HL-60 (cell line): ENCODE measurements around the gene PRSS27.

Experiments
- REST ChIP-seq: IDR thresholded peaks from 2 replicates; pipeline ENCODE4 v1.6.1; 2012; ENCODE audit warnings: low read depth; ENCODE audit not compliant: insufficient replicate concordance
- TF ChIP-seq, protein P1 (sequence below): IDR thresholded peaks from one replicate; pipeline ENCODE4 v1.5.1; 2011; ENCODE audit warnings: low read length, control low read depth, inconsistent platforms; ENCODE audit not compliant: insufficient read depth

DNA sequence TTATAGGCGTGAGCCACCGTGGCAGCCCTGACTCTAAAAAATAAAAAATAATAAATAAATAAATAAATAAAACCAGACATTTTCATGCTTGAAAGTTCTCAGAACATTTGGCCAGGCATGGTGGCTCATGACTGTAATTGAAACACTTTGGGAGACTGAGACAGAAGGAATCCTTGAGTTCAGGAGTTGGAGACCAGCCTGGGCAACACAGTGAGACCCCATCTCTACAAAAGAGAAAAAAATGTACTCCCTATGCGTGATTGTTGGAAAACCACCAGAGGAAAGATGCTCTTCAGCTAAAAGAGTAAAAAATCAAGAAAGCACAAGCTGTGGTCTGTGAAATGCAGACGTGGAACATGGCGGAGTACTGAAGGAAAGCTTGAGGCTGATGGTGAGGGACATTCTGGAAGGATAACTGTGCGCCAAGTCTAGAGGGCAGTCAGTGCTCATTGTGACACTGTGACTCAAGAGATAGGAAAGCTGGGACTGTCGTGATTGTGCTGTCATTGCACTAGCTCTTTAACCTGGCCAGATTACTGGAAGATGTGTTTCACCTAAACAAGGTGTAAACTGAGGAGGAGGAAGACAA, 4.2 kb upstream of the PRSS27 start:
- TF ChIP-seq, protein P1, sequence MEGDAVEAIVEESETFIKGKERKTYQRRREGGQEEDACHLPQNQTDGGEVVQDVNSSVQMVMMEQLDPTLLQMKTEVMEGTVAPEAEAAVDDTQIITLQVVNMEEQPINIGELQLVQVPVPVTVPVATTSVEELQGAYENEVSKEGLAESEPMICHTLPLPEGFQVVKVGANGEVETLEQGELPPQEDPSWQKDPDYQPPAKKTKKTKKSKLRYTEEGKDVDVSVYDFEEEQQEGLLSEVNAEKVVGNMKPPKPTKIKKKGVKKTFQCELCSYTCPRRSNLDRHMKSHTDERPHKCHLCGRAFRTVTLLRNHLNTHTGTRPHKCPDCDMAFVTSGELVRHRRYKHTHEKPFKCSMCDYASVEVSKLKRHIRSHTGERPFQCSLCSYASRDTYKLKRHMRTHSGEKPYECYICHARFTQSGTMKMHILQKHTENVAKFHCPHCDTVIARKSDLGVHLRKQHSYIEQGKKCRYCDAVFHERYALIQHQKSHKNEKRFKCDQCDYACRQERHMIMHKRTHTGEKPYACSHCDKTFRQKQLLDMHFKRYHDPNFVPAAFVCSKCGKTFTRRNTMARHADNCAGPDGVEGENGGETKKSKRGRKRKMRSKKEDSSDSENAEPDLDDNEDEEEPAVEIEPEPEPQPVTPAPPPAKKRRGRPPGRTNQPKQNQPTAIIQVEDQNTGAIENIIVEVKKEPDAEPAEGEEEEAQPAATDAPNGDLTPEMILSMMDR: no peak
- TF ChIP-seq REST: no peak
